ENCODE measurements around the gene ADM2.

- TF ChIP-seq, protein P1, sequence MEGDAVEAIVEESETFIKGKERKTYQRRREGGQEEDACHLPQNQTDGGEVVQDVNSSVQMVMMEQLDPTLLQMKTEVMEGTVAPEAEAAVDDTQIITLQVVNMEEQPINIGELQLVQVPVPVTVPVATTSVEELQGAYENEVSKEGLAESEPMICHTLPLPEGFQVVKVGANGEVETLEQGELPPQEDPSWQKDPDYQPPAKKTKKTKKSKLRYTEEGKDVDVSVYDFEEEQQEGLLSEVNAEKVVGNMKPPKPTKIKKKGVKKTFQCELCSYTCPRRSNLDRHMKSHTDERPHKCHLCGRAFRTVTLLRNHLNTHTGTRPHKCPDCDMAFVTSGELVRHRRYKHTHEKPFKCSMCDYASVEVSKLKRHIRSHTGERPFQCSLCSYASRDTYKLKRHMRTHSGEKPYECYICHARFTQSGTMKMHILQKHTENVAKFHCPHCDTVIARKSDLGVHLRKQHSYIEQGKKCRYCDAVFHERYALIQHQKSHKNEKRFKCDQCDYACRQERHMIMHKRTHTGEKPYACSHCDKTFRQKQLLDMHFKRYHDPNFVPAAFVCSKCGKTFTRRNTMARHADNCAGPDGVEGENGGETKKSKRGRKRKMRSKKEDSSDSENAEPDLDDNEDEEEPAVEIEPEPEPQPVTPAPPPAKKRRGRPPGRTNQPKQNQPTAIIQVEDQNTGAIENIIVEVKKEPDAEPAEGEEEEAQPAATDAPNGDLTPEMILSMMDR (IDR thresholded peaks at IDR 0.05) = peak; percentile 8 to 36 (median 29)
- TF ChIP-seq POLR2A (IDR thresholded peaks at IDR 0.05) = peak; percentile 92
Observed at GRCh38 chr22:50525104-50525857, 43.9 kb downstream of the ADM2 start, which contains the start of gene SCO2.

Measured in right lobe of liver (tissue), 4 donors.